Esophagus (tissue), 2 donors: Measurements from ENCODE around the gene RRP8. TPM values are rescaled to one million over a fixed set of nuclear protein-coding genes. Genes with fewer than 3 reads are reported as not detected.

ENCODE experiments used
- H3K27ac ChIP-seq, 2 donors: one replicate each; pipeline ENCODE4 v1.5.1; 2013; ENCODE audit warnings: low read depth in 2 of 2, mild to moderate bottlenecking in 2 of 2, inconsistent platforms in 1 of 2, low read length in 1 of 2, moderate library complexity in 1 of 2
- H3K27me3 ChIP-seq, 2 donors: one replicate each; pipeline ENCODE4 v1.6.1; 2013; ENCODE audit warnings: low read length in 2 of 2, control low read depth in 1 of 2, mild to moderate bottlenecking in 1 of 2; ENCODE audit not compliant: insufficient read depth in 2 of 2, control insufficient read depth in 1 of 2
- H3K36me3 ChIP-seq, 2 donors: one replicate each; pipeline ENCODE4 v1.6.1; 2013; ENCODE audit warnings: low read length in 1 of 2; ENCODE audit not compliant: control insufficient read depth in 2 of 2, insufficient read depth in 2 of 2
- H3K4me1 ChIP-seq, 2 donors: one replicate each; pipeline ENCODE4 v1.6.1; 2013; ENCODE audit warnings: low read length in 1 of 2; ENCODE audit not compliant: control insufficient read depth in 2 of 2, insufficient read depth in 2 of 2
- H3K4me3 ChIP-seq, 2 donors: one replicate each; pipeline ENCODE4 v1.5.1; 2013; ENCODE audit warnings: low read length in 2 of 2, mild to moderate bottlenecking in 2 of 2, low read depth in 1 of 2, moderate library complexity in 1 of 2
- H3K9me3 ChIP-seq, 2 donors: one replicate each; pipeline ENCODE4 v1.6.1; 2013; ENCODE audit warnings: mild to moderate bottlenecking in 2 of 2, low read depth in 1 of 2, low read length in 1 of 2, moderate library complexity in 1 of 2; ENCODE audit not compliant: control insufficient read depth in 2 of 2, insufficient read depth in 1 of 2
- WGBS, 2 donors: extraction: QIAGEN DNeasy Blood & Tissue Kit; methylation state at CpG; one replicate each; pipeline ENCODE4 v1.1.7; 2013; 5-methylcytosine and 5-hydroxymethylcytosine counted together
- polyA plus RNA-seq, 2 donors: library from polyadenylated mRNA; stranded (reverse); fragments of 200-250 nt; gene quantifications; one replicate each; pipeline ENCODE4 v1.2.3, GENCODE V29; 2013
- donor health status: healthy with polysubstance abuse.
- donor health status: Bipolar disorder and iron deficiency.

The RRP8 gene
- polyA plus RNA-seq, 2 donors = 12.4 to 12.6 TPM

DNA sequence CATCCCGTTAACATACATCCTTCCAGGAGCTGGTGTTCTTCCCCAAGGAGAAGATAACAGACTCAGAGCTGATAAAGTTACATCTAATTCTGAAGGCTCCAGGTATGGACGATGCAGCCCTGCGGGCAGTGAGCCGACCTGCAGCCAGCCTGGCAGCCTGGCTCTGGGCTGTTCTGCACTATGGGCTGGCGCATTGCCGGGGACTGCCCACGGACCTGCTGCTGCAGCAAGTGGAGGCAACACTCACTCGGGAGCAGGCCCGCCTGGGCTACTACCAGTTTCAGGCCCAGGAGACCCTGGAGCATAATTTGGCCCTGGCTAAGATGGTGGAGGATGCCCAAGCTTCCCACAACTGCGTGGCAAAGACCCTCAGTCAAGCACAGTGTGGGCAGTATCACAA lies 39.7 kb downstream of the RRP8 start:
- 89 to 92% methylated on average over 10 of the region's 10 CpGs for WGBS, 2 donors
- Histone ChIP-seq H3K36me3 (no peaks in the 10 kb centered on the region), H3K27me3 (no peaks in the 10 kb centered on the region), H3K9me3 (no peaks in the 10 kb centered on the region), H3K27ac (no peak overlapping the region), H3K4me3 (no peak overlapping the region), H3K4me1 (peaks cover 3% of the 10 kb centered on the region in 2 donors)

GRCh38 chr11:6563121-6563619 lies 40.2 kb downstream of the RRP8 start:
- Histone ChIP-seq H3K9me3 (no peaks in the 10 kb centered on the region), H3K27ac (no peak overlapping the region), H3K27me3 (no peaks in the 10 kb centered on the region), H3K36me3 (peaks cover 0 to 3% of the 10 kb centered on the region in 2 donors), H3K4me3 (no peak overlapping the region), H3K4me1 (peaks cover 0 to 3% of the 10 kb centered on the region in 2 donors)
- 92 to 96% methylated on average over 4 of the region's 4 CpGs for WGBS, 2 donors

DNA sequence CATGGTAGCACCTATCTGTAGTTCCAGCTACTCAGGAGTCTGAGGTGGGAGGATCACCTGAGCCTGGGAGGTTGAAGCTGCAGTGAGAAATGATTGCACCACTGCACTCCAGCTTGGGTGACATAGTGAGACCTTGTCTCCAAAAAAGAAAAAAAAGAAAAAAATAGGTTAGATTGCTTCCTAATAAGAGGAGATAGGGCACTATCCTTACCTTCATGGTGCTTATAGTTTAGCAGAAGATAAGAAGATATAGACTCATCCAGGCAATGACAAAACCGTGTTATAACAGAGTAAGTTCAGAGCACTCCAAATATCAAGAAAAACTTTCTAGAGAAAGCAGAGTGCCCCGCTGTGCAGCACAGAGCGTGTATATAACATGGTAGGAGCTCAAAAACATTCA lies 42.1 kb downstream of the RRP8 start:
- Histone ChIP-seq H3K27me3 (no peaks in the 10 kb centered on the region), H3K27ac (no peak overlapping the region), H3K9me3 (no peaks in the 10 kb centered on the region), H3K4me1 (no peaks in the 10 kb centered on the region), H3K4me3 (no peak overlapping the region), H3K36me3 (peaks cover 0 to 7% of the 10 kb centered on the region in 2 donors)
- 94% methylated on average over 3 of the region's 3 CpGs for WGBS, 2 donors

GRCh38 chr11:6559369-6559768 lies 44.0 kb downstream of the RRP8 start:
- WGBS, 2 donors = 100% methylated on average over 1 of the region's 1 CpG
- H3K27me3 ChIP-seq = no peaks in the 10 kb centered on the region
- H3K27ac ChIP-seq = no peak overlapping the region
- no peaks in the 10 kb centered on the region for H3K4me1 ChIP-seq
- H3K4me3 ChIP-seq = no peak overlapping the region
- peaks cover 0 to 7% of the 10 kb centered on the region in 2 donors for H3K36me3 ChIP-seq
- no peaks in the 10 kb centered on the region for H3K9me3 ChIP-seq

DNA sequence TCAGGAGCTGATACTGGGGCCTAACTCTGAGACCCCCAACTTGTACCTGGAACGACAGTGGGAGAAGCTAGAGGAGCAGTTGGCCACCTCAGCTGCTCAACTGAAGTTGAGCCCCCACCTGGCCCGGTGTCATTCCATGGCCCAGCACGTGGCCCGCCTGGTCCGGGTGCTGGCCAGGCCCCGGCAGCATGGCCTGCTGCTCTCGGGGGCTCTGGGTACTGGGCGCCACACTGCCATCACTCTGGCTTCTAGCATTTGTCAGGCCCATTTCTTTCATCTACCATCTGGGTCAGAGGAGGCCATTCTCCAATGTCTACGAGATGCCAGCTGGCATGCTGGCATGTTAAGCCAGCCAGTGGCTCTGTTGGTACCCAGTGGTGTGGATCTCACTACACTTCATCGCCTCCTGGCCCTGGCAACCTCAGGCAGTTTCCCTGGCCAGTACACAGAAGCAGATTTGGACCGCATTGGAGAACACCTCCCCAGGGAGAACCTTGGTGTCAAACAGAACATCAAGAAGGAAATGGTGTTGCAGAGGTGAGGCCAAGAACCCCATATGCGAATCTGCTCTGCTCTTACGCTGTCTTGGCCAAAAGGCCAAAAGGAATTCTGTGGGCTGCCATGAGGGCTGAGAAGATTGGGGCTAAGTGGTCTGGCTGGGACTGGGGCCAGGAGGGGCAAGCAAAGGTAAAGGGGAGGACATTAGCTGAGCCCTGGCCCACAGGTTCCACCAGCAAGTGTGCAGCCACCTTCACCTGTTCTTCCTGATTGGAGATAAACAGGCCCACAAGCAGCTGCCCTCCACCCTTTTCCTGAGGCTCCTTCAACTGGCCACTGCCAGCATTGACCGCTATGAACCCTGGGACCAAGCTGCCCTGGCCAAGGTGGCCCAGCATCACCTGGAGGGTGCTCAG lies 45.4 kb downstream of the RRP8 start:
- Histone ChIP-seq H3K9me3 (no peaks in the 10 kb centered on the region), H3K36me3 (peaks cover 0 to 7% of the 10 kb centered on the region in 2 donors), H3K4me3 (no peak overlapping the region), H3K4me1 (no peaks in the 10 kb centered on the region), H3K27ac (no peak overlapping the region), H3K27me3 (no peaks in the 10 kb centered on the region)
- 94 to 97% methylated on average over 14 of the region's 14 CpGs for WGBS, 2 donors

GRCh38 chr11:6557063-6557462 lies 46.4 kb downstream of the RRP8 start:
- 95 to 96% methylated on average over 11 of the region's 11 CpGs for WGBS, 2 donors
- Histone ChIP-seq H3K4me3 (no peak overlapping the region), H3K4me1 (no peaks in the 10 kb centered on the region), H3K9me3 (no peaks in the 10 kb centered on the region), H3K36me3 (peaks cover 0 to 7% of the 10 kb centered on the region in 2 donors), H3K27me3 (no peaks in the 10 kb centered on the region), H3K27ac (no peak overlapping the region)

DNA sequence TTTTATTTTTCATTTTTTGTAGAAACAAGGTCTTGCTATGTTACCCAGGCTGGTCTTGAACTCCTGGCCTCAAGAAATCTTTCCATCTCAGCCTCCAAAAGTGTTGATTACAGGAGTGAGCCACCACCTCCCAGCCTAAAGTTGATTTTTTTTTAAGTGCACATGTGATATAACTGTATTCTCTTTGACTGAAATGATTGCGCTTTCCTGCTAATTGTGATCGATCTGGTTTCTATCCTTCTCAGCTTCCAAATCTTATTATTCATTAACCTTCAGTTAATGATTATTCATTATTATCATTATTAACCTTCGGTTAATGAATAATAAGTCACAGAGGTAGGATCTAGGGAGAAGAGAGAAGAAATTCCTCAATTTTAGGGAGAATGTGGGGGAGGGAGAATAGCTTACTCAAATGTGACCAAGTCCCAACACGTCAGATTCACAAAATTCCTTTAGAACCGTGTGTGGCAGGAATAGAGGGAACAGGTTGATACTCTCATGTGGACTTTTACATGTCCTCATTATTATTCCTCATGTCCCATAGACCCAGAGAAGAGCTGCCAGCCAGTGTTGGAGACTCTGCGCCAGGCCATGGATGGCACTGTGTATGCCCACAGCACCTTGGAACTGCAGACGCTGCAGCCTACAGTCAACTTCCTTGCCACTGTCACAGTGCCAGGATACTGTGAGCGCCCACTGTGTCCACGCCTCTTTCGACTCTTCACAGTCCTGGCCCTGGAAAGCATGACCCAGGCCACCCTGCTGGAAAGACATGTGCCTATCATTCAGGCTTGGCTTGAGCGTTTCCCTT lies 47.1 kb downstream of the RRP8 start:
- WGBS, 2 donors = 79 to 85% methylated on average over 11 of the region's 11 CpGs
- no peaks in the 10 kb centered on the region for H3K9me3 ChIP-seq
- no peak overlapping the region for H3K27ac ChIP-seq
- H3K4me1 ChIP-seq = no peaks in the 10 kb centered on the region
- H3K36me3 ChIP-seq = peaks cover 0 to 7% of the 10 kb centered on the region in 2 donors
- H3K4me3 ChIP-seq = no peak overlapping the region
- no peaks in the 10 kb centered on the region for H3K27me3 ChIP-seq

DNA sequence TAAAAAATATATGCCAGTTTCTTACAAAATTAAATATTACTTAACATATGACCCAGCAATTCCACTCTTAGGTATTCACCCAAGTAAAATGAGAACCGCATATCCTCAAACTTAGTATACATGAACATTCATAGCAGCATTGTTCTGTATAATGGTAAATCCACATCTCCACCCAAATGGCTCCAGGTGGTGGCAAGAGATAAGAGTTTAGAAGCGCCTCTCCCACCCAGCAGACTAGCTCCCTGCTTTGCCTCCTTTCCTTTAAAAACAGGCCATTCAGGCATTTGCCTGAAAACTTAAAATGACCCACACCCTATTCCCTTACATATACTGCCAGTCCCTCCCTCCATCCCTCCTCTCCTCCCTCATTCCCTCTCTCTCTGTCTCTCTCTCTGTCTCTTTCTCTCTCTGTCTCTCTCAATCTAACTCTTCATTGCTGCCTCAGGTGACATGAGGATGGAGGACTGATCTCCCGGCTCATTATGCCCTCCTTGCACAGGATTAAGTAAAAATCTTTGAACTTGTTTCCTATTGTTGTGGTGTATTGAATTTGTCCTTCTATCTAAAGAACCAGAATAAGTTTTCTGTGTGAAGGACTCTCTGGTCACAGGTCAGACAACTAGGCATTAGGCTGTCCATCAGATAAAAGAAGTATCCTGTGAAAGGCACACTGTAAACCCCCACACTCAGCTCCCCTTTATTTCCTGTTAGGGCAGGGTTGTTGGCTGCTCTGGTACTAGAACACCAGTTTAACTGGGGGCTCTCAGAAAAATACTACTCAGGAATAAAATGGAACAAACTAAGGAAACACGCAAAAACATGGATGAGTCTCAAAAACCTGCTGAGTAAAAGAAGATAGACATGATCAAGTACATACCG lies 48.3 kb downstream of the RRP8 start:
- no peaks in the 10 kb centered on the region for H3K27me3 ChIP-seq
- 85 to 94% methylated on average over 5 of the region's 5 CpGs for WGBS, 2 donors

GRCh38 chr11:6553634-6554033 lies 49.8 kb downstream of the RRP8 start:
- H3K27ac ChIP-seq = no peak overlapping the region
- no peaks in the 10 kb centered on the region for H3K4me1 ChIP-seq
- no peak overlapping the region for H3K4me3 ChIP-seq
- no peaks in the 10 kb centered on the region for H3K27me3 ChIP-seq
- peaks cover 0 to 8% of the 10 kb centered on the region in 2 donors for H3K36me3 ChIP-seq
- H3K9me3 ChIP-seq = no peaks in the 10 kb centered on the region

More for the DNA sequence above, 48.3 kb downstream of the RRP8 start:
- Histone ChIP-seq H3K36me3 (peaks cover 0 to 7% of the 10 kb centered on the region in 2 donors), H3K4me3 (no peak overlapping the region), H3K4me1 (no peaks in the 10 kb centered on the region), H3K9me3 (no peaks in the 10 kb centered on the region), H3K27ac (no peak overlapping the region)
